Activated CD8-positive, alpha-beta memory T cell treated with anti-CD3 and anti-CD28 coated beads for 36 hours (primary cell): ENCODE results near the gene DUSP2. TPM values are rescaled to one million over a fixed set of nuclear protein-coding genes. Genes with fewer than 3 reads are reported as not detected.

ENCODE experiments used
- CTCF ChIA-PET: fragments of 350-600 bp; sonication (Branson Sonifier 250); formaldehyde crosslinking; loops from one replicate; lab custom pipeline; 2021; ENCODE audit warnings: antibody characterized with exemption; lab: Charles Lee
- POLR2A ChIA-PET: fragments of 350-600 bp; sonication (Branson Sonifier 250); formaldehyde crosslinking; loops from one replicate; lab custom pipeline; 2021; ENCODE audit warnings: antibody characterized with exemption; lab: Charles Lee
- total RNA-seq, 2 experiments: library from RNA; stranded (reverse); gene quantifications; one replicate each; pipeline ENCODE4 v1.2.3, GENCODE V29; 2021

The DUSP2 gene
- total RNA-seq, 2 experiments from 2014 or later: 297 to 298 TPM

DNA sequence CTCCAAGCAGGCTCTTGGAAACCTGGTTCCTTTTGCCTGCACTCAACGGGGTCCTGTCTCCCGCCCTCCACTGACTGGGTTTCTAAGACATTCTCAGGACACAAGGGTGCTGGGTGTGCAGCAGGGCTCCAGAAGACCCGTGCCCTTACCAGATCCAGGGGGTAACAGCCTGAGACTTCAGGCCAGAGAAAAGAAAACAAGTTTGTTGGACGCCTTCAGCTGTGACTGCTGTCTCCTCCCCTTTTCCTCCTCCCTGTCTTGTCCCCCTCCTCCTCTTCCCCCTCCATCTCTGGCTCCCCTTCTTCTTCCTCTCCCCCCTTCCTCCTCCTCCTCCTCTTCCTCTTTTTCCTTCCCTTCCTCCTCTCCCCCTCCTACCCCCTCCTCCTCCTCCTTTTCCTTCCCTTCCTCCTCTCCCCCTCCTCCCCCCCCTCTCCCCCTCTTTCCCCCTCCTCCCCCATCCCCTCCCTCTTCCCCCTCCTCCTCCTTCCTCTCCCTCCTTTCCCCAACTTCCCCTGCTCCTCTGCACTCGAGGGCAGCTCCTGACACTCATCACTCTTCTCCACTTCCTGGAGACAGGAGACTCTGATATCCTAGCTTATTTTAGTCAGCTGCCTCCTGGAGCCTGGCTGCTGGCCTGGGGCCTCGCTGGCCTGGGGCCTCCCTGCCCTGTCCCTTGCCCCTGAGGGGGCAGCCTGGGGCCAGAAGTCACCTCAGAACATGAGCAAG is 41.3 kb downstream of the DUSP2 start:
- ChIA-PET CTCF (interaction anchor here (2.0 kb wide), 1 partner anchor 13 kb away, joined by 6 read pairs; the partner anchor contains the start of gene ADRA2B), POLR2A (no interaction called here)

DNA sequence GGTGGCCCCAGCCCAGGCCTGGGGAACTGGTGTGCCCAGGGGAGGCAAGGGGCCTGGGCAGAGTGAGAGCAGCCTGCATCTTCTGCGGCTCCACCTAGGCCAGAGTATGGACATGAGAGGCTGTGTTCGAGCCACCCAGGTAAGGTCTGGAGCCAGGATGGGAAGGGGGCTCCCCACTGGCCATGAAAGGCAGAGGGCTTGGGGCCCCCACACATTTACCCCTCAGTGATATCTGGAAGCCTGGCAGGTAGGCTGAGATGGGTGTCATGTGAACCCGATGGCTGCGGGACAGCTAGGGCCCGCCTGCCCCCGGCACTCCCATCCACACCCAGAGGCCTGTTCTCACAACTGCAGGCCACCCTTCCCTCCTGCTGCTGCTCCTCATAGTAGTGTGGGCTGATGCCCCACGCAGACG is 42.0 kb downstream of the DUSP2 start:
- CTCF ChIA-PET: interaction anchor here (2.2 kb wide), 1 partner anchor 13 kb away, joined by 9 read pairs; the partner anchor contains the start of gene ADRA2B
- POLR2A ChIA-PET: no interaction called here

DNA sequence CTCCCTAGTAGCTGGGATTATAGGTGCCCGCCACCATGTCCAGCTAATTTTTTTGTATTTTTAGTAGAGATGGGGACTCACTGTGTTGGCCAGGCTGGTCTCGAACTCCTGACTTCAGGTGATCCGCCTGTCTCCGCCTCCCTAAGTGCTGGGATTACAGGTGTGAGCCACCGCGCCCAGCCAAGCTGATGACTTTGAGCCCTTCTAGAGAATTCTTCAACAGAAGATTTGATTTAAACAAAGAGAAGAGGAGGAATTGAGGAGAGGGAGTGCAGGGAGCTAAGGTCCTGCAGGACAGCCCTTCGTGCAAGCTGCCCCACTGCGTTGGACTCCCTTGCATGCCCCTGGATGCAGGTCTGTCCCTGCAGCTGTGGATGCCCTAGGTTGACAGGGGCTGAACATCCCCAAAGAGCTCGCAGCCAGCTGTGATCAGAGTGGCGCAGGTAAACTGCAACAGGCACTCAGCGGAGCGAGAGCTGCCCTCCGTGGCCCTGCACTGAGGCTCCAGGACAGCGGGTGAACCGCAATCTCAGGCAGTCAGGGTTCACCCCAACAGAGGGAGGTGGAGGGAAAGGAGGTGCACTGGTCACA is 42.5 kb downstream of the DUSP2 start:
- ChIA-PET POLR2A (no interaction called here), CTCF (interaction anchor here (1.2 to 2.2 kb wide), 2 partner anchors 10 to 14 kb away, joined by 4 to 9 read pairs; partner anchors contain the start of gene ADRA2B)

DNA sequence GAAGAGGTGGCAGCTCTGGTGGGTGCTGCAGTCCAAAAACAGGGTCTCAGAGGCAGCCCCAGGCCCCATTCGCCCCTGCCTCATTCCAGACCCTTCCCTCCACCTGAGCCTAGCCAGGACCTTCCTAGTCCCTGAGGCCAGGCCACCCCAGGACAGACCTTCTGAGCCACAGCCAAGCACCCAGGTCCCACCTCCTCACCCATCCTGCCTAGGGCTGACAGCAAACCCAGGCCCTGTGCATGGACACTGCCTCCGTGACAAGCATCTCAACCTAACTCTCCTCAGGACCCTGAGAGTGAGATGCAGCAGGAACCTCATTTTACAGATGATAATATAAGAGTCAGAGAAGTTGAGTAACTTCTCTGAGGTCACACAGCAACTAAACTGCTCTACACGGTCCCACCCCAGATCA is 44.3 kb downstream of the DUSP2 start:
- POLR2A ChIA-PET: no interaction called here
- CTCF ChIA-PET: interaction anchor here (1.3 kb wide), 1 partner anchor 16 kb away, joined by 3 read pairs; no protein-coding TSS in a partner anchor

DNA sequence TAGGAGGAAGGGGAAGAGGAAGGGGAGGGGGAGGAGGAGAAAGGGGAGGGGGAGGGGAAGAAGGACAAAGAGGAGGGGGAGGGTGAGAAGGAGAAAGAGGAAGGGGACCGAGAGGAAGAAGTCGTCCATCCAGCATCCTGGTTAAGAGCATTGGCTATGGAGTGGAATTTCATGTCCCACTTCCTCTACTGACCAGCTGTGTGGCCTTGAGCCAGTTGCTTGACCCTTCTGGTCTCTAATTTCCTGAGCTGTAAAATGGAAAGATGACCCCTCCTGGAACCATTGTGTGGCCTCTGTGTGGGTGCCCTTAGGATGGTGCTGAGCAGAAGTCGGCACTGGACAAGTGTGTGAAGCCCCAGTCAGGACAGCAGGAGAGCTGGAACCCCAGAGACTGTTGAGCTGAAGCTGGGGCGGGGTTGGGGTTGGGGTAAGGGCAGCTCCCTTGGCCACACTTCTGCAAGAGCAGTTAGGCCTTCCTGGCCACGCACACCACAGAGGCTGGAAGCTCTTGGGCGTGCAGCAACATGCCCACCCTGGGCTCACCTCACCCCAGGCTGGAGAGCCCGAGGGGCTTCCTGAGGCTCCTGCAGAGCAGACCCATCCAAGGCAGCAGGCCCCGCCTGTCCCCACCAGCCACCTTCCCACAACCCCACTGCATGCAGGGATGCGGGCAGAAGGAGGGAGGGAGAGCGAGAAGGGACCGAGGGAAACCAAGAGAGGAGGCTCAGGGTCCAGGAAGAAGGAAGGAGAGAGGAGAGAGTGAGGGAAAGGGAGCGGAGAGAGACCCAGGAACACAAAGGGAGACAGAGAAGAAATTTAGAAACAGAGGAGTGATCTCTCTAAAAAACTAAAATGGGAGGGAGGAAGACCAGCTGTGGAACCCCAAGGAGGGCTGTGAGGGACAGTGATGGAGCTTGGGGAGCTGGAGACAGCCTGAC is 45.1 kb downstream of the DUSP2 start:
- CTCF ChIA-PET: interaction anchor here (1.3 kb wide), 1 partner anchor 17 kb away, joined by 3 read pairs; no protein-coding TSS in a partner anchor

DNA sequence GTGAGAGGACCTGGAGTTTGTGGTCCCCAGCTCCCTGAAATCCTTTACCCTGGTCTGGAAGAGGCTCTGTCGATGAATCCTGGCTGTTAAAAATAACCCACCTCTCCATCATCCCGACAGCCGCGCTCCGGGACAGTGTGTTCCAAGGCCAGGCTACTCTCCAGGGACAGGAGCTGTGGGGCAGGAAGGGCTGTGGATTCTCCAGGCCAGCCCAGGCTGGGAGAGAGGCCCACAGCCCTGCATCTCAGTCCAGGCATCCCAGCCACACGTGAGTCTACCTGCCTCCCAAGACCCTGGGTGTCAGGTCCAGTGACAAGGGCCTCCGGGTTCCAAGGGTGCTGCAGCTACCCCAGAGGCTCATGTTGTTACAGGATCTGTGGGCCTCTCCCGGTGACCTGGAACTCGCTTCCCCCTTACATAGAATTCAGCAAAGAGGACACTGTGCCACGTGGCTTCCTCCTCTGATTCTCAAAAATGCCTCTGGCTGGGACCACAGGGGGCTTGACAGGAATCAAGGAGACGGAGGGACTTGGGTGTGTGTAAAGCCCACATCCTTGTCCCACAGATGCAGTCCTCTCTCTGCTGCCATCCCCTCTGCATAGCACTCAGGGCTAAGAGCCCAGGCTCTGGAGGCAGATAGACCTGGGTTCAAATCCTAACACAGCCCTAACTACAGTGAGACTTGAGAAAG is 46.2 kb downstream of the DUSP2 start:
- ChIA-PET CTCF (no interaction called here), POLR2A (no interaction called here)

More for the DNA sequence above, 45.1 kb downstream of the DUSP2 start:
- POLR2A ChIA-PET: no interaction called here

DNA sequence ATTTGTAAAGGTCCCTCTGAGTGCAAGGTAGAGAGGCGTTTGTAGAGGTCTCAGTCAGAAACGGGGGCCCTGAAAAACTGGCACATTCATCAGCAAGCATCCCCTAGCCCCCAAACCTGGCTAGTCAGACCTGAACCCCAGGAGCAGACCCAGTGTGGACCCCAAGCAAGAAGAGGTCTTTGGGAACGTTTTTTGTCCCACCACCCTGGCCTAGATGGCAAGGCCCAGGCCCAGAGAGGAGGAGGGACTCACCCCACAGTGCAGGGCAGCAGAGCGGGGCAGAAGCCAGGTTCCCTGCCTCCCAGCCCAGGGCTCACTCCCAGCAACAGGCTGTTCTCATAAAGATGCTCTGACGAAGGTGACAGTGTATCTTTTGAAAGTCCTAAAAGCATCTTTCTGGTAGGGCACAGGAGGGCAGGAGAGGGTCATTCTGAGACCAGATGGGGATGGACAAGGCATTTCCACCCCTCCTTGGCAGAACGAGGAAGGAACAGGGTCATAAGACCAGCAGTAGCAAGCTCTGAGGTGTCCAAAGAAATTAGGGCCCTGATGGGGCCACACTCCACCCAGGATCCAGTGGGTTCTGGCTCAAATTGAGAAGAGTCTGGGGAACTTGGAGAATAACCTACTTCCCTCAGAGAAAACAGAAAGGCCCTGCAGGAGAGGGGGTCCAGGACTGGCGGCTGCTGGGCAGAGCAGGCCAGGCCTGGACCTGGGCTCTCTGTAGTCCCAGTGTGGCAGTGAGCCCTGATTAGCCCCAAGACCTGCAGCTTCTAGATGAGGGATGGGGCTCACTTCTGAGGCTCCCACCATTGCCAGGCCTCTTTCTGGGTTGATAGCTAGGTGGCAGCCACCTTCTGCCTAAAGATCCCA is 47.1 kb downstream of the DUSP2 start:
- POLR2A ChIA-PET: no interaction called here
- CTCF ChIA-PET: no interaction called here

DNA sequence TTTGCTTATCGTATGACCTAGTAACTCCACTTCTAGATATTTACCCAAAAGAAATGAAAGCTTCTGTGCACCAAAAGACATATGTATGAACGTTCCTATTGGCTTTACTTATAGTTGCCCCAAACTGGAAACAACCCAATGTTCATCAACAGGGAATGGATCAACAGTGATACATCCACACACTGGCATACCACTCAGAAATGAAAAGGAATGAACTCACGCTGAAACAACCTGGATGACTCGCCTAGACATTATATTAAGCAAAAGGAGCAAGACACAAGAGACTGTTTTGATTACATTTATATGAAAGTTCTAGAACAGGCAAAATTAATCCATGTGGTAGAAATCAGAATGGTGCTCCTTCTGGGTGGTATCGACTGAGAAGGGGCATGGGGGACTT is 47.8 kb downstream of the DUSP2 start:
- CTCF ChIA-PET: no interaction called here

DNA sequence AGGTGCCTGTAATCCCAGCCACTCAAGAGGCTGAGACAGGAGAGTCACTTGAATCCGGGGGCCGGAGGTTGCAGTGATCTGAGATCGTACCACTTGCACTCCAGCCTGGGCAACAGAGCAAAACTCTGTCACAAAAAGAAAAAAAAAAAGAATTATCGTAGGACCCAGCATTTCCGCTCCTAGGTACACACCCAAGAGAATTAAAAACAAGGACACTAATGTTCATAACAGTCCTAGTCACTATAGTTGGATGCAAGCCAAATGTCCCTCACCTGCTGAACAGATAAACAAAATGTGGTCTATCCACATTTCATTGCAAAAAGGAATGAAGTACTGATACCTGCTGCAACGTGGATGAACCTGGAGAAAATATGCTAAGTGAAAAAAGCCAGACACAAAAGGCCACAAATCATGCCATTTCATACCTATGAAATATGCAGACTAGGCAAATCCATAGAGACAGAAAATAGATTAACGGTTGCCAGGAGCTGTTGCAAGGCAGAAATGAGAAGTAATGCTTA is 50.1 kb downstream of the DUSP2 start:
- ChIA-PET CTCF (no interaction called here), POLR2A (no interaction called here)

More for the DNA sequence above, 47.8 kb downstream of the DUSP2 start:
- POLR2A ChIA-PET: no interaction called here

DNA sequence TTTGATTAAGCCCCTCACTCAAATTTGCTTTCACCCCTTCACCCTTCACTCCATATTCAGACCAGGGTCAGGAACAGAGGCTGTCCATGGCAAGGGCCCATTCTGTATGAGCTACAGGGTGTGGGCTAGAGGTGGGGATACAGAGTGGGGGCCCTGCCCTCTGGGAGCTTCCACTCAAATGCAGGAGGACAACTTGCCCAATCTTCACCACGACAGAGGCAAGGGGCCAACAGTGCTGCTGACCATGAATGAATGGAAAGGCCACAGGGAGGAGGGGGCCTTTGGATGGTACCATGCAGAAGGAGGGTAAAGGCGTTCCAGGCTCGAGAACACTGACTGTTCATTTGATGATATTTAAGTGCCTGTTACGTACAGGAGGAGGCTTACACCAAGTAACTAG is 51.7 kb downstream of the DUSP2 start:
- CTCF ChIA-PET: interaction anchor here (0.9 to 1.4 kb wide), 3 partner anchors 23 to 71 kb away, joined by 3 to 4 read pairs (median 3); no protein-coding TSS in a partner anchor
- POLR2A ChIA-PET: no interaction called here

Other genes with a start within 250 kb of the DUSP2 start
- 10 to 100 TPM; 28.8 to 34.7 TPM for gene ANKRD36C, start 153.6 kb downstream of the DUSP2 start, total RNA-seq
- 10 to 100 TPM; 35.4 to 37.9 TPM for gene GPAT2, start 110.5 kb downstream of the DUSP2 start, total RNA-seq
- under 1 TPM; 0.25 to 0.34 TPM for gene ADRA2B, start 28.9 kb downstream of the DUSP2 start, total RNA-seq
- gene ASTL, start 6.9 kb downstream of the DUSP2 start, total RNA-seq: 10 to 100 TPM; 18.1 to 19.3 TPM
- gene STARD7, start 63.4 kb upstream of the DUSP2 start, total RNA-seq: 100 to 1,000 TPM; 241 to 248 TPM
- gene TMEM127, start 120.6 kb upstream of the DUSP2 start, total RNA-seq: 10 to 100 TPM; 24.6 to 27.4 TPM
- gene CIAO1, start 120.8 kb upstream of the DUSP2 start, total RNA-seq: 10 to 100 TPM; 76.7 to 76.8 TPM
- 100 to 1,000 TPM; 193 to 200 TPM for gene SNRNP200, start 160.1 kb upstream of the DUSP2 start, total RNA-seq
- gene ITPRIPL1, start 179.9 kb upstream of the DUSP2 start, total RNA-seq: 10 to 100 TPM; 59.8 to 60.7 TPM
- gene NCAPH, start 190.3 kb upstream of the DUSP2 start, total RNA-seq: 10 to 100 TPM; 71.9 to 73.9 TPM